GM13977 (cell line): Measurements from ENCODE around the gene SUPT20H.
A peak's percentile ranks its signal among the peaks of the same experiment; 100 is the strongest.

ENCODE experiments used
- DNase-seq: peaks from one replicate; pipeline ENCODE4 v3.0.0; 2012; ENCODE audit warnings: low spot score
- in situ Hi-C: fragments of 300-500 bp; cut with MboI; formaldehyde crosslinking; loops from one replicate; pipeline ENCODE4 v1.12.0; 2022; ENCODE audit warnings: low sequenced_read_pairs, low pct_unique_long_range_greater_than_20kb, mixed read lengths, inconsistent platforms; ENCODE audit not compliant: unreplicated experiment
- TF ChIP-seq, protein P1 (sequence below): IDR thresholded peaks from 2 replicates; pipeline ENCODE4 v1.5.1; 2012; ENCODE audit warnings: mild to moderate bottlenecking, control low read depth; ENCODE audit not compliant: insufficient read depth; ENCODE audit errors: extremely low read depth, missing control alignments

SUPT20H gene

GRCh38 chr13:37072024-37072423 is 12.5 kb upstream of the SUPT20H start:
- TF ChIP-seq, protein P1, sequence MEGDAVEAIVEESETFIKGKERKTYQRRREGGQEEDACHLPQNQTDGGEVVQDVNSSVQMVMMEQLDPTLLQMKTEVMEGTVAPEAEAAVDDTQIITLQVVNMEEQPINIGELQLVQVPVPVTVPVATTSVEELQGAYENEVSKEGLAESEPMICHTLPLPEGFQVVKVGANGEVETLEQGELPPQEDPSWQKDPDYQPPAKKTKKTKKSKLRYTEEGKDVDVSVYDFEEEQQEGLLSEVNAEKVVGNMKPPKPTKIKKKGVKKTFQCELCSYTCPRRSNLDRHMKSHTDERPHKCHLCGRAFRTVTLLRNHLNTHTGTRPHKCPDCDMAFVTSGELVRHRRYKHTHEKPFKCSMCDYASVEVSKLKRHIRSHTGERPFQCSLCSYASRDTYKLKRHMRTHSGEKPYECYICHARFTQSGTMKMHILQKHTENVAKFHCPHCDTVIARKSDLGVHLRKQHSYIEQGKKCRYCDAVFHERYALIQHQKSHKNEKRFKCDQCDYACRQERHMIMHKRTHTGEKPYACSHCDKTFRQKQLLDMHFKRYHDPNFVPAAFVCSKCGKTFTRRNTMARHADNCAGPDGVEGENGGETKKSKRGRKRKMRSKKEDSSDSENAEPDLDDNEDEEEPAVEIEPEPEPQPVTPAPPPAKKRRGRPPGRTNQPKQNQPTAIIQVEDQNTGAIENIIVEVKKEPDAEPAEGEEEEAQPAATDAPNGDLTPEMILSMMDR: no peak
- in situ Hi-C loops: no loop called here
- no peak for DNase-seq

GRCh38 chr13:37070956-37071355 is 11.5 kb upstream of the SUPT20H start:
- in situ Hi-C loops: no loop called here
- DNase-seq: no peak
- TF ChIP-seq, protein P1: no peak

DNA sequence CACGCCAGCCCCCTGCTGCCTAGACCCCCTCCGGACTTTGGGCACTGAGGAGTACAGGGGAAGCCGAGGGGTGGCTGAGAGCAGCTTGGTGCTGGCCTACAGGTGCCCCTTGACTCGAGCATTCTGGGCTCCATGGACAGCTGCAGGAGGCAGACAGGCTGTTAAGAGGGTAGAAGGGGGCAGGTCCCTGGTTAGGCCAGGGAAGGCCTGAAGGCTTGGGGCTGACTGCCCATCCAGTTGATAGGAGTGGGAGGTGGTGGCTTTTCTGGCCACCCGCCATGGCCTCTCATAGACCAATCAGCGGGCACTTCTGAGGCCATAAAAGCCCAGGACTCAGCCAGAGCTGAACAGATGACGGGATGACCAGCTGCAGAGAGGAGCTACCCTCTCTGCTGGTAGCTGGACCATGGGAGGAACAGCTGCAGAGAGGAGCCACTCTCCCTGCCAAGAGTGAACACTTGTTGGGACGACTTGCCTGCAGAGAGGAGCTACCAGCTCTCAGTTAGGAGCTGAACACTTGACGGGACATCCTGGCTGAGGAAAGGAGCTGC is 10.7 kb upstream of the SUPT20H start:
- no peak for DNase-seq
- TF ChIP-seq, protein P1: no peak
- in situ Hi-C loops: no loop called here

DNA sequence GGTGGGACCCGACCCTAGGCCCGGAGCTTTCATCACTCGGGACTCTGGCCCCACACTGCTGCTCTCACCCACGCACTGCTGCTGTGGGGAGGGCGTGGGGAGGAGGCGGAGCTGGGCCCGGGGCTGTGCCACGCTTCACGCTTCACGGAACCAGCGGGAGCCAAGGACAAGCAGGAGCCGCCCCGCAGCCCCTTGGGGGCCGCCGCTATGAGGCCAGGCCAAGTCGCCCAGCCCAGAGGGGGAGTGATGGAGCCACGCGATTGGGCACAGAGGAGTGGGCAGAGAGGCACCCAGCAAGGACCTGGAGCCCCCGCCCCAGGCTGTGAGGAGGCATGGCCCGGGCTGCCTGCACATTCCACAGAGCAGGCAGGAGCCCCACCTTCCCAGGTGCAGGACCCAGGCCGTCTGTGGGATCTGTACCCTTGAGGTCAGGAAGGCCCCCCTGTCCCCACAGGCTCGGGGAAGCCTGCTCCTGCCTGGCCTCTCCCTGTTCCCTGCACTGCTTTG is 10.2 kb upstream of the SUPT20H start:
- TF ChIP-seq, protein P1: no peak
- no peak for DNase-seq
- in situ Hi-C loops: no loop called here

GRCh38 chr13:37068962-37069361 is 9.5 kb upstream of the SUPT20H start:
- DNase-seq: peak; percentile 15
- in situ Hi-C loops: no loop called here
- TF ChIP-seq, protein P1: peak; percentile 27

GRCh38 chr13:37067874-37068273 is 8.4 kb upstream of the SUPT20H start:
- no peak for DNase-seq
- in situ Hi-C loops: no loop called here

More at GRCh38 chr13:37067874-37068273, 8.4 kb upstream of the SUPT20H start:
- TF ChIP-seq, protein P1: no peak
